SU-DHL-6 (cell line): ENCODE data around the gene CCDC138.

Experiments used
- EZH2phosphoT487 ChIP-seq: fragments of 200-600 bp; sonication (generic), shearing (Covaris generic); conservative IDR thresholded peaks from 2 replicates; pipeline ENCODE4 v1.6.1; 2018; ENCODE audit warnings: mild to moderate bottlenecking, antibody characterized with exemption, low read length, moderate library complexity, mixed read lengths
- TF ChIP-seq, protein P1 (sequence below): fragments of 200-600 bp; sonication (generic); IDR thresholded peaks from one replicate; pipeline ENCODE4 v1.5.1; 2017; ENCODE audit warnings: antibody characterized with exemption, mild to moderate bottlenecking, low read length, moderate library complexity; ENCODE audit not compliant: insufficient read depth, poor library complexity, severe bottlenecking

GRCh38 chr2:108918156-108918874 lies 131.7 kb downstream of the CCDC138 start:
- TF ChIP-seq, protein P1, sequence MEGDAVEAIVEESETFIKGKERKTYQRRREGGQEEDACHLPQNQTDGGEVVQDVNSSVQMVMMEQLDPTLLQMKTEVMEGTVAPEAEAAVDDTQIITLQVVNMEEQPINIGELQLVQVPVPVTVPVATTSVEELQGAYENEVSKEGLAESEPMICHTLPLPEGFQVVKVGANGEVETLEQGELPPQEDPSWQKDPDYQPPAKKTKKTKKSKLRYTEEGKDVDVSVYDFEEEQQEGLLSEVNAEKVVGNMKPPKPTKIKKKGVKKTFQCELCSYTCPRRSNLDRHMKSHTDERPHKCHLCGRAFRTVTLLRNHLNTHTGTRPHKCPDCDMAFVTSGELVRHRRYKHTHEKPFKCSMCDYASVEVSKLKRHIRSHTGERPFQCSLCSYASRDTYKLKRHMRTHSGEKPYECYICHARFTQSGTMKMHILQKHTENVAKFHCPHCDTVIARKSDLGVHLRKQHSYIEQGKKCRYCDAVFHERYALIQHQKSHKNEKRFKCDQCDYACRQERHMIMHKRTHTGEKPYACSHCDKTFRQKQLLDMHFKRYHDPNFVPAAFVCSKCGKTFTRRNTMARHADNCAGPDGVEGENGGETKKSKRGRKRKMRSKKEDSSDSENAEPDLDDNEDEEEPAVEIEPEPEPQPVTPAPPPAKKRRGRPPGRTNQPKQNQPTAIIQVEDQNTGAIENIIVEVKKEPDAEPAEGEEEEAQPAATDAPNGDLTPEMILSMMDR = no peak
- TF ChIP-seq EZH2phosphoT487 = no peak
